ENCODE results near the gene JPH3. TPM values are rescaled to one million over a fixed set of nuclear protein-coding genes. Genes with fewer than 3 reads are reported as not detected.

The JPH3 gene
- total RNA-seq, 1 experiment from 2014 or later = 1.4 TPM

DNA sequence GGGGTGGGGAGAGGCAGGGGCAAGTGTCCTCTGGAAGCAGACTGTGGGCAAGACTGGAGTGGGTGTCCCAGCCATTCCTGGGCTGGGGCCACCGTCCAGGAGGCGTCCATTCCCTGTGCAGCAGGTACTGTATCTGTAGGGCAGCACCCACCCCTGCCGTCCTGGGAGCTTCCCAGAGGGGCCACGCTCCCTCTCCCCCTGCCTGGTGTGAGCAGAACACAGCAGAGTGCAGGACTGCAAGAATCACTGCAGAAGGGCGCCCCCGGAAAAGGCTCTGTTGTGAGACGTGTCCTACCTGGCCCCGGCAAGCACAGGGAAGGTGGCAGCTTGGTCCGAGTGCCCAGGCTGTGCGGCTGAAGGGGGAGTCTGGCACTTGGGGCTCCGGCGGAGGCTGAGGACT is 93.2 kb downstream of the JPH3 start:
- ChIA-PET CTCF (no interaction called here), POLR2A (ENCODE audit: low non-redundant PET) (no interaction called here)
- no peak for DNase-seq (ENCODE audit: low spot score)
- intact Hi-C loops (cut with micrococcal nuclease; ENCODE audit: unreplicated experiment) = no loop called here
- TF ChIP-seq CTCF (conservative IDR thresholded peaks at IDR 0.05; ENCODE audit: low read depth, low read length) (no peak), EZH2 (IDR thresholded peaks at IDR 0.05; ENCODE audit: borderline replicate concordance, low read depth, low read length, poor library complexity, severe bottlenecking) (no peak)
- Histone ChIP-seq H3K36me3 (ENCODE audit: insufficient read depth, low read length, poor library complexity, severe bottlenecking) (peaks cover 8% of the 10 kb centered on the region), H3K27ac (ENCODE audit: low read depth, low read length, poor library complexity, severe bottlenecking) (no peak overlapping the region), H3K9me3 (ENCODE audit: low read depth, low read length, poor library complexity, severe bottlenecking) (no peaks in the 10 kb centered on the region), H3K4me3 (ENCODE audit: low read depth, low read length, poor library complexity, severe bottlenecking) (no peak overlapping the region), H3K27me3 (replicated peaks; ENCODE audit: insufficient read depth, low read depth, low read length, poor library complexity) (no peaks in the 10 kb centered on the region), H3K4me1 (ENCODE audit: insufficient read depth, low read length, poor library complexity, severe bottlenecking) (peaks cover 7% of the 10 kb centered on the region)
- BruUV-seq (replicated peaks) = no TSS peak

GRCh38 chr16:87696726-87697125 is 94.4 kb downstream of the JPH3 start:
- CTCF ChIA-PET = no interaction called here
- no peaks in the 10 kb centered on the region for H3K9me3 ChIP-seq (ENCODE audit: low read depth, low read length, poor library complexity, severe bottlenecking)
- H3K4me1 ChIP-seq (ENCODE audit: insufficient read depth, low read length, poor library complexity, severe bottlenecking) = peaks cover 2% of the 10 kb centered on the region
- no peak for DNase-seq (ENCODE audit: low spot score)
- POLR2A ChIA-PET (ENCODE audit: low non-redundant PET) = interaction anchor here (0.5 kb wide), 1 partner anchor 1134 kb away, joined by 4 read pairs; no protein-coding TSS in a partner anchor
- no peak overlapping the region for H3K27ac ChIP-seq (ENCODE audit: low read depth, low read length, poor library complexity, severe bottlenecking)
- intact Hi-C loops (cut with micrococcal nuclease; ENCODE audit: unreplicated experiment) = no loop called here
- H3K36me3 ChIP-seq (ENCODE audit: insufficient read depth, low read length, poor library complexity, severe bottlenecking) = peaks cover 8% of the 10 kb centered on the region
- no peak for TF ChIP-seq CTCF (conservative IDR thresholded peaks at IDR 0.05; ENCODE audit: low read depth, low read length)
- no peak for TF ChIP-seq EZH2 (IDR thresholded peaks at IDR 0.05; ENCODE audit: borderline replicate concordance, low read depth, low read length, poor library complexity, severe bottlenecking)
- no peaks in the 10 kb centered on the region for H3K27me3 ChIP-seq (replicated peaks; ENCODE audit: insufficient read depth, low read depth, low read length, poor library complexity)
- no peak overlapping the region for H3K4me3 ChIP-seq (ENCODE audit: low read depth, low read length, poor library complexity, severe bottlenecking)
- BruUV-seq (replicated peaks) = no TSS peak

DNA sequence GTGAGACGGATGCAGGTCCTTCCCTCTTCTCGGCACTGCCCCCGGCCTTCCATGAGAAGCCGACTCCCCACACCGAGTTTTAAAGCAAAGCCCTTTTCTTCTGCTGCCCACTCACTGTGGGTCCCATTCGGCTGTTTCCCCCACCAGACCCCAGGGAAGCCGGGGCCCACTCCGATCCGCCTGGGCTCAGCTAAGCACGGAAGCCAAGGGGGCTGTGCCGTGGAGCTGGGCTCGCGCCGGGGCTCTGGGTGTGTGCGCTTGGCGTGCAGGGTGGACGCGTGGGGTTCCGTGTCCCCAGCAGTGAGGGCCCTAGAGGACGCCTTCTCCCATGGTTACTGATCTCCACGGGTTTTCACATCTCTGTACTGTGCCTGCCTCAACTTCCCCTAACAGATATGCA is 94.9 kb downstream of the JPH3 start:
- intact Hi-C loops (cut with micrococcal nuclease; ENCODE audit: unreplicated experiment) = no loop called here
- Histone ChIP-seq H3K27me3 (replicated peaks; ENCODE audit: insufficient read depth, low read depth, low read length, poor library complexity) (no peaks in the 10 kb centered on the region), H3K36me3 (ENCODE audit: insufficient read depth, low read length, poor library complexity, severe bottlenecking) (peaks cover 10% of the 10 kb centered on the region), H3K9me3 (ENCODE audit: low read depth, low read length, poor library complexity, severe bottlenecking) (no peaks in the 10 kb centered on the region), H3K27ac (ENCODE audit: low read depth, low read length, poor library complexity, severe bottlenecking) (no peak overlapping the region), H3K4me1 (ENCODE audit: insufficient read depth, low read length, poor library complexity, severe bottlenecking) (no peaks in the 10 kb centered on the region), H3K4me3 (ENCODE audit: low read depth, low read length, poor library complexity, severe bottlenecking) (no peak overlapping the region)
- no TSS peak for BruUV-seq (replicated peaks)
- ChIA-PET CTCF (no interaction called here), POLR2A (ENCODE audit: low non-redundant PET) (interaction anchor here (0.5 kb wide), 1 partner anchor 1134 kb away, joined by 4 read pairs; no protein-coding TSS in a partner anchor)
- no peak for TF ChIP-seq CTCF (conservative IDR thresholded peaks at IDR 0.05; ENCODE audit: low read depth, low read length)
- no peak for TF ChIP-seq EZH2 (IDR thresholded peaks at IDR 0.05; ENCODE audit: borderline replicate concordance, low read depth, low read length, poor library complexity, severe bottlenecking)
- DNase-seq (ENCODE audit: low spot score) = no peak

Data from A673 (cell line).